Tibial nerve (tissue), 4 donors: ENCODE results near the gene USP50.

Experiments used
- EP300 ChIP-seq, 2 donors: sonication (generic); formaldehyde crosslinking; IDR thresholded peaks; one replicate each; pipeline ENCODE4 v1.6.1; 2017; ENCODE audit warnings: antibody characterized with exemption in 2 of 2, mild to moderate bottlenecking in 1 of 2
- TF ChIP-seq, protein P1 (sequence below), 5 experiments: fragments of 200-600 bp in 3 of 5; fragments of 450-650 bp in 2 of 5; sonication (generic) in 3 of 5; IDR thresholded peaks; one replicate each; pipeline ENCODE4 v1.5.1; 2016 to 2019; ENCODE audit warnings: antibody characterized with exemption in 5 of 5, mild to moderate bottlenecking in 3 of 5, moderate library complexity in 2 of 5

DNA sequence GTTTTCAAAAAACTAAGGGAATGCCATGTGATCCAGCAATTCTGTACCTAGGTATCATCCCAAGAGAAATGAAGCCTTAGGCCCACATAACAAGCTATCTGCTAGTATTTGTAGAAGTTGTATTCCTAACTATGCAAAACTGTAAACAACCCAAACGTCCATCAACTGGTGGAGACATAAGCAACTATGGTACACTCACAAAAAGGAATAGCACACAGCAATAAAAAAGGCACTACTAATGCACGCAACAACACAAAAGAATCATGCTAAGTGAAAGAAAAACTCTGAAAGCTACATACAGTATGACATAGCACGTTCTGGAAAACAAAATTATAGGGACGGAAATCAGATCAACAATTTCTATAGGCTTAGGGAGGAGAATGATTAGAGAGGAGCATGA lies 15.3 kb downstream of the USP50 start:
- TF ChIP-seq, protein P1, sequence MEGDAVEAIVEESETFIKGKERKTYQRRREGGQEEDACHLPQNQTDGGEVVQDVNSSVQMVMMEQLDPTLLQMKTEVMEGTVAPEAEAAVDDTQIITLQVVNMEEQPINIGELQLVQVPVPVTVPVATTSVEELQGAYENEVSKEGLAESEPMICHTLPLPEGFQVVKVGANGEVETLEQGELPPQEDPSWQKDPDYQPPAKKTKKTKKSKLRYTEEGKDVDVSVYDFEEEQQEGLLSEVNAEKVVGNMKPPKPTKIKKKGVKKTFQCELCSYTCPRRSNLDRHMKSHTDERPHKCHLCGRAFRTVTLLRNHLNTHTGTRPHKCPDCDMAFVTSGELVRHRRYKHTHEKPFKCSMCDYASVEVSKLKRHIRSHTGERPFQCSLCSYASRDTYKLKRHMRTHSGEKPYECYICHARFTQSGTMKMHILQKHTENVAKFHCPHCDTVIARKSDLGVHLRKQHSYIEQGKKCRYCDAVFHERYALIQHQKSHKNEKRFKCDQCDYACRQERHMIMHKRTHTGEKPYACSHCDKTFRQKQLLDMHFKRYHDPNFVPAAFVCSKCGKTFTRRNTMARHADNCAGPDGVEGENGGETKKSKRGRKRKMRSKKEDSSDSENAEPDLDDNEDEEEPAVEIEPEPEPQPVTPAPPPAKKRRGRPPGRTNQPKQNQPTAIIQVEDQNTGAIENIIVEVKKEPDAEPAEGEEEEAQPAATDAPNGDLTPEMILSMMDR (IDR thresholded peaks at IDR 0.05) = no peak
- no peak for TF ChIP-seq EP300 (IDR thresholded peaks at IDR 0.05)
